Endothelial cell of hepatic sinusoid (primary cell): ENCODE measurements around the gene TMEM219.
"Not testable (repeated sequence)": the region's sequence is repeated elsewhere in the genome, so short reads cannot be mapped to it uniquely, and the experiment has no call there.

Experiments
- in situ Hi-C: cut with HindIII; loops from 2 replicates; pipeline ENCODE4 v1.10.0; 2017; ENCODE audit warnings: low sequenced_read_pairs

Gene TMEM219

GRCh38 chr16:30009990-30010843 is 48.3 kb downstream of the TMEM219 start:
- in situ Hi-C loops: no loop called here

DNA sequence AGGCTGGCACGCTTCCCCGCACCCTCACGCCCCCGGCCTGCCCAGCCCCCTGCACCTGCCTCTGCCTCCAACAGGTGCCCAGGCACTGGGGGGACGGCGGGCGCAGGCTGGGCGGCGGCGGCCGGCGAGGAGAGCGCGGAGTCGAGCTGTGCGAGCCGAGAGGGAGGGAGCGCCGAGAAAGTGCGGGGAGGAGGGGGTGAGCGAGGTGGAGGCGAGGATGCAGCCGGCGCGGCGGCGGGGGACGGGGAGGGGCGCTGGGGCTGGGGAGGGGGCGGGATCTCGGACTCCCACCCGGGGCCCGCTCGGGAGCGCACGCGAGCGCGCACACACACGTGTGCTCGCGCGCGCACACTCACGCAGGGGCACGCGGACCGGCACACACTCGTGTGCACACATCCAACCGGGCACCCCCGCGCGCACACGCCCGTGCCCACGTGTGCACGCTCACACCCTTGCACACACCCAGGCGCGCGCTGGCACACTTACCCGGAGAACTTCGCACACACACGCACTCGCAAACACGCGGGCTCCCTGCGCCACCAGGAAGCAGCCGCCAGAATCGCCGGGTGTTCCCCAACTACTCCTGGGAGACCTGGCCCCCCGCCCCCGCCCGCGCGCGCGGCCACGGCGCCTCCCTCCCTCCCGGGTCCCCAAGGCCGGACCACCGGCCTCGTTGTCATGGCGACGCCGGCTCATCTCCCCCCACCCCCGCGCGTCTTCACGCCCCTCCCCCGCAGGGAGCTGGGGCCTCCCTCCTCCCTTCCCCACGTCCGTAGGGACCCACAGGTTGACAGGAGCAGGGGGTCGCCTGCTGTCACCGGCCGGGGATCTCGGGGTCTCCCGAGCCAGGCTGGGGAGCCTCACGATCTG is 49.2 kb downstream of the TMEM219 start, which contains the start of gene DOC2A:
DOC2A (minus strand) TSS at position 184 of the 870 bp plus-strand sequence. CDS start 805 bp downstream, outside the sequence.
- in situ Hi-C loops: no loop called here

DNA sequence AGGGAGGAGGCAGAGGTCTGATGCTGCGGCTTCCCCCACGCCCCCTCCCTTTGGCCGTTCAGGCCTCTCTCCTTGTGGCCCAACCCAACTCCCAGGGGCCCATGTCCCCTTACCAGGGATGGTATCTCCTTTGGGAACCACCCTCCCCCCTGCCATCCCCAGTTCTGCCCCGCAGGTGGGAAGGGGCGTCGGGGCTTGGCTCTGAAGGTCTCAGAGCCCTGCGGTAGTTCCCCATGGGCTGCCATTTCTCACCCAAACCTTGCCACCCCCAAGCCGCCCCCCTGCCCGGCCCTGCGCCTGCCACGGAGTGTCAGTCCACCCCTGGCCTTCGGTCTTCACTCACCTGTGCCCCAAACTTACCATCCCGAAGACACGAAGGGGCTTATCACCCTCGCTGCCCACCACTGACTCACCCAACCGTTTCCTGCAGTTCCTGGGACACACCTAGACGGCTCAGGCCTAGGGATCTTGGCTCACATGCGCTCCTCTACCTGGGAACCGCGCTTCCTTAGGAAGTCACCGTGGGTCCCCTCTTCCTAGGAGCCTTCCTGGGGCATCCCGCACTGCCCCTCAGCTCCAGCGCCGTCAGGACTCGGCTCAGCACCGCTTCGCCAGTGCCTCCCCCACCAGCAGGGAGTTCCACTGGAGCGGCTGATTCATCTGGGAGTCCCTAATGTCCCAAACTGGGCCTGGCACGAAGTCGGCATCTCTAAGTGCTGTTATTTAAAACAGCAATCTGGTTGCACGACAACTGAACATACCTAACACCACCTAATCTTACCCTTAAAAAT is 50.0 kb downstream of the TMEM219 start:
- in situ Hi-C loops: no loop called here

GRCh38 chr16:30012598-30012997 is 50.7 kb downstream of the TMEM219 start:
- in situ Hi-C loops: not testable (repeated sequence)

DNA sequence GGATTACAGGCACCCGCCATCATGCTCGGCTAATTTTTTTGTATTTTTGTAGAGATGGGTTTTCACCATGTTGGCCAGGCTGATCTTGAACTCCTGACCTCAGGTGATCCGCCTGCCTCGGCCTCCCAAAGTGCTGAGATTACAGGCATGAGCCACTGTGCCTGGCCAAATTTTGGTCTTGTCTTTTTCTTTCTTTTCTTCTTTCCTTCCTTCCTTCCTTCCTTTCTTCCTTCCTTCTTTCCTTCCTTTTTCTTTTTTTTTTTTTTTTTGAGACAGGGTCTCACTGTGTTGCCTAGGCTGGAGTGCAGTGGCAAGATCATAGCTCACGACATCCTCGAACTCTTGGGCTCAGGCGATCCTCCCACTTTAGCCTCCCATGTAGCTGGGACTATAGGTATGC is 53.6 kb downstream of the TMEM219 start:
- in situ Hi-C loops: not testable (repeated sequence)

DNA sequence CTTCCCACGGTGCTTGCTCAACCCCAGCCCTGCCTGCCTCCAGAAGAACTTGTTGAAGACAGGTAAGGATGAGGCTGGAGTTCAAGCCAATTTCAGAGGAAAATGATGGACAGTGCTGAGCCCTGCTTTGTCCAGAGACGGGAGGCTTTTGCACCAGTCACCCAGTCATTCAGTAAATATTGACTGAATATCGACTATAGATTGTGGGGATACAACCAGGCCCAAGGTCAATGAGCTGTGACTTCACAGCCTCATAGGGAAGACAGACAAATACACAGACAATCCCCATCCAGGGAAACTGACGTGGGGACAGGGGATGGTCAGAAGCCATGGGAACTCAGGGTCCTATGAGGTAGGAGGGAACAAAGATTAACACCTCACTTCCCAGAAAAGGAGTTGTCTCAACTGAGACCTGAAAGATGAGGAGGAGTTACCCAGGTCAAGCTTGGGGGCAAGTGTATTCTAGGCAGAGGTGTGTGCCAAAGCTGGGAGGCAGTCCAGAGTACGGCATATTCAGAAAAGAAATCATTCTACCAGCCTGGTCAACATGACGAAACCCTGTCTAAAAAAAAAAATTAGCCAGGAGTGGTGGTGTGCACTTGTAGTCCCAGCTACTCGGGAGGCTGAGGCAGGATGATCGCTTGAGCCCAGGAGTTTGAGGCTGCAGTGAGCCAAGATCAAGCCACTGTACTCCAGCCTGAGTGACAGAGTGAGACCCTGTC is 54.8 kb downstream of the TMEM219 start:
- in situ Hi-C loops: no loop called here

DNA sequence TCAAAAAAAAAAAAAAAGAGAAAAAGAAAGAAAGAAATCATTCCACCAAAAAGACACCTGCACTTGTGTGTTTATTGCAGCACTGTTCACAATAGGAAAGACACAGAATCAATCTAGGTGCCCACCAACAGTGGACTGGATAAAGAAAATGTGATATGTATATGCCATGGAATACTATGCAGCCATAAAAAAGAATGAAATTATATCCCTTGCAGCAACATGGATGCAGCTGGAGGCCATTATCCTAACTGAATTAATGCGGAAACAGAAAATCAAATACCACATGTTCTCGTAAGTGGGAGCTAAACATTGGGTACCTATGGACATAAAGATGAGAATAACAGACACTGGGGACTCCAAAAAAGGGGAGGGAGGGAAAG is 55.4 kb downstream of the TMEM219 start:
- in situ Hi-C loops: no loop called here

DNA sequence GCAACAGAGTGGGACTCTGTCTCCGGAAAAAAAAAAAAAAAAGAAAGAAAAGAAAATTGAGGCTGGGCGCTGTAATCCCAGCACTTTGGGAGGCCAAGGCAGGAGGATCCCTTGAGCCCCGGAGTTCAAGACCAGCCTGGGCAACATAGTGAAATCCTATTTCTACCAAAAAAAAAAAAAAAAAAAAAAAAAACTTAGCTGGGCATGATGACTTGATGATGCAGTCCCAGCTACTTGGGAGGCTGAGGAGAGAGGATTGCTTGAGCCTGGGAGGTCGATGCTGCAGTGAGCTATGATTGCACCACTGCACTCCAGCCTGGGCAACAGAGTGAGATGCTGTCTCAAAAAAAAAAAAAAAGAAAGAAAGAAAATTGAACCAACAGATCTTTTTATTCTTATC is 56.1 kb downstream of the TMEM219 start:
- in situ Hi-C loops: not testable (repeated sequence)

DNA sequence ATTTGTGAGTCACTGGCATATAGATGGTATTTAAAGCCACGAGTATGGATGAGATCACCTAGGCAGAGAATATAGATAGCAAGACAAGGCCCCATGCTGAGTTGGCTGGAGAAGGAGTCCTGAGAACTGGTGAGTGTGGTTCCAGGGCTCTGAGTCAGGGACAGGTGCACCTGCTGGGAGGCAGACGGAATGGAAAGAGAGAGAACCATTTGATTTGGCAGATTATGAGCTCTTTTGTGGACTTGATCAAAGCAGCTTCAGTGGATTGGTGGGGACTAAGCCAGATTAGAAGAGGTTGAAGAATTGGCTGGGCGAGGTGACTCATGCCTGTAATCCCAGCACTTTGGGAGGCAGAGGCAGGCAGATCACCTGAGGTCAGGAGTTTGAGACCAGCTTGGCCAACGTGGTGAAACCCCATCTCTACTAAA is 56.9 kb downstream of the TMEM219 start:
- in situ Hi-C loops: no loop called here
